Bronchial epithelial cell (primary cell): ENCODE results near the gene SHC3. TPM values are rescaled to one million over a fixed set of nuclear protein-coding genes. Genes with fewer than 3 reads are reported as not detected.

Experiments used
- DNase-seq: peaks from one replicate; pipeline ENCODE4 v3.0.0-alpha.2; 2010; ENCODE audit warnings: low read depth
- FAIRE-seq: peaks from 2 replicates; lab custom pipeline; 2011; peaks lifted over from hg19 to GRCh38; lab: Jason Lieb, UNC
- H3K27me3 ChIP-seq: 2 replicates; pipeline ENCODE4 v1.5.1; 2011; ENCODE audit warnings: low read length; ENCODE audit not compliant: control insufficient read depth, insufficient read depth
- H3K36me3 ChIP-seq: 2 replicates; pipeline ENCODE4 v1.5.1; 2011; ENCODE audit warnings: low read length; ENCODE audit not compliant: control insufficient read depth, insufficient read depth
- H3K4me3 ChIP-seq: 2 replicates; pipeline ENCODE4 v1.5.1; 2011; ENCODE audit warnings: mild to moderate bottlenecking, low read depth, low read length, control low read depth
- CTCF ChIP-seq: IDR thresholded peaks from 2 replicates; pipeline ENCODE4 v1.5.1; 2011; ENCODE audit warnings: mild to moderate bottlenecking, moderate library complexity, low read length, control low read depth, inconsistent platforms; ENCODE audit not compliant: insufficient read depth, severe bottlenecking
- total RNA-seq: library from RNA; depleted of rRNA; stranded (reverse); fragments of >200 nt; gene quantifications from 2 replicates; pipeline ENCODE4 v1.2.1, GENCODE V29; 2014

The SHC3 gene
- total RNA-seq, 1 donor from 2014 or later = 0.26 TPM

GRCh38 chr9:89138463-89139390, 39.9 kb downstream of the SHC3 start:
- no peak overlapping the region for H3K4me3 ChIP-seq
- peak; percentile 85 for DNase-seq
- no peak for TF ChIP-seq CTCF
- FAIRE-seq = no peak
- no peaks in the 10 kb centered on the region for H3K27me3 ChIP-seq
- H3K36me3 ChIP-seq = no peaks in the 10 kb centered on the region

GRCh38 chr9:89137542-89138462, 40.8 kb downstream of the SHC3 start:
- FAIRE-seq (peak; percentile 36), DNase-seq (peak; percentile 92)
- H3K4me3 ChIP-seq = no peak overlapping the region
- H3K27me3 ChIP-seq = no peaks in the 10 kb centered on the region
- no peaks in the 10 kb centered on the region for H3K36me3 ChIP-seq
- no peak for TF ChIP-seq CTCF

GRCh38 chr9:89135591-89136166, 42.9 kb downstream of the SHC3 start:
- H3K36me3 ChIP-seq = no peaks in the 10 kb centered on the region
- DNase-seq (no peak), FAIRE-seq (no peak)
- H3K27me3 ChIP-seq = no peaks in the 10 kb centered on the region
- no peak overlapping the region for H3K4me3 ChIP-seq
- TF ChIP-seq CTCF = no peak

GRCh38 chr9:89134709-89135108, 43.9 kb downstream of the SHC3 start:
- no peak overlapping the region for H3K4me3 ChIP-seq
- no peak for TF ChIP-seq CTCF
- no peak for FAIRE-seq
- no peaks in the 10 kb centered on the region for H3K36me3 ChIP-seq
- DNase-seq = no peak
- H3K27me3 ChIP-seq = no peaks in the 10 kb centered on the region

GRCh38 chr9:89122949-89123348, 55.7 kb downstream of the SHC3 start:
- TF ChIP-seq CTCF = no peak
- FAIRE-seq (no peak), DNase-seq (peak; percentile 66)
- Histone ChIP-seq H3K36me3 (no peaks in the 10 kb centered on the region), H3K4me3 (no peak overlapping the region), H3K27me3 (no peaks in the 10 kb centered on the region)
